Left lung (tissue), 10 donors: Measurements from ENCODE around the gene PLA2G4B. TPM values are rescaled to one million over a fixed set of nuclear protein-coding genes. Genes with fewer than 3 reads are reported as not detected.
A peak's percentile ranks its signal among the peaks of the same experiment; 100 is the strongest.

Experiments used
- ATAC-seq: fragments of 200-7000 bp; cut with Tn5 transposase; one replicate; pipeline ENCODE4 v1.9.1; 2020; ENCODE audit warnings: moderate library complexity
- DNase-seq, 4 donors: peaks; one replicate each; pipeline ENCODE4 v3.0.0-alpha.2; 2013 to 2020
- H3K27ac ChIP-seq, 2 donors: fragments of 200-600 bp; sonication (generic) in 1 of 2; one replicate each; pipeline versions ENCODE4 v1.5.0 to v1.8.0; 2020 to 2021
- H3K27me3 ChIP-seq, 2 donors: fragments of 200-600 bp; sonication (generic) in 1 of 2; one replicate each; pipeline versions ENCODE4 v1.5.0 to v1.8.0; 2020 to 2021
- H3K36me3 ChIP-seq, 2 donors: fragments of 200-600 bp; sonication (generic) in 1 of 2; one replicate each; pipeline versions ENCODE4 v1.5.0 to v1.8.0; 2020 to 2021
- H3K4me1 ChIP-seq, 2 donors: fragments of 200-600 bp; one replicate each; pipeline ENCODE4 v1.8.0; 2021
- H3K4me3 ChIP-seq, 2 donors: fragments of 200-600 bp; sonication (generic) in 1 of 2; one replicate each; pipeline versions ENCODE4 v1.5.0 to v1.8.0; 2020 to 2021; ENCODE audit warnings: mild to moderate bottlenecking in 1 of 2
- H3K9me3 ChIP-seq, 2 donors: fragments of 200-600 bp; sonication (generic) in 1 of 2; one replicate each; pipeline versions ENCODE4 v1.5.0 to v1.8.0; 2020 to 2021
- intact Hi-C, 2 donors: fragments of 100-400 bp; cut with DNase I; formaldehyde crosslinking; loops; one replicate each; pipeline versions ENCODE4 v1.11.2 to v1.14.2; 2022
- polyA plus RNA-seq, 6 donors: library from polyadenylated mRNA; unstranded; fragments of 120-200 nt; gene quantifications; one replicate each; pipeline ENCODE4 v1.2.1, GENCODE V29; 2013; ENCODE audit not compliant: insufficient read length in 6 of 6
- total RNA-seq, 2 donors: library from RNA; stranded (reverse); fragmentation: NEBNext Ultra II Directional; extraction: Animal tissue kit (Norgen Biotek cat#: 25700); gene quantifications; one replicate each; pipeline ENCODE4 v1.2.1, GENCODE V29; 2021
- TF ChIP-seq, protein P1 (sequence below), 2 donors: fragments of 200-600 bp; sonication (generic) in 1 of 2; IDR thresholded peaks; one replicate each; pipeline versions ENCODE4 v1.5.0 to v1.8.0; 2021; ENCODE audit warnings: antibody characterized with exemption in 2 of 2
- donor health status: DM: no; HTN: yes; CAD: no.
- donor health status: DM: no; HTN: no; CAD: no.

The PLA2G4B gene
- total and polyA plus RNA-seq, 8 donors: 9.2 to 23.1 (median 11.3) TPM

DNA sequence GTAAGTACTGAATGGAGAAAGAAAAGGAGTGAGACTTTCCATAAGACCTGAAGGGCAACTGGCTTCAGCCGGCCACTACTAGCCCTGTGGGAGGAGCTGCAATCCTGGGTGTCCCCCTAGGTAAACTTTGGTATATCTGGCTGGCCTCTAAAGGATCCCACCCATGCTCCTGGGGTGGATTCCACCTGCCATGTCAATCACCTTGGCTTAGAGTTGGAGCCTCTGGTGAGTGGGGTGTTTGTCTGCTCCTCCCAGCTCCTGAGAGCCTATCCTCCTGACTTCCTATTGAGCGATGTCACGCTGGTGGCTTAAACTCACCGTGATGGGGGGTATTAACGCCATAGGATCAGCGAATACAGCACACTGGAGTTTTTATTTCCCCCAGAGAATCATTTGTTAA, 52.6 kb downstream of the PLA2G4B start:
- intact Hi-C loops: no loop called here
- Histone ChIP-seq H3K4me3 (no peak overlapping the region), H3K9me3 (no peaks in the 10 kb centered on the region), H3K27me3 (no peaks in the 10 kb centered on the region), H3K36me3 (peaks cover 0 to under 1% of the 10 kb centered on the region in 2 donors), H3K4me1 (peaks cover 13 to 31% of the 10 kb centered on the region in 2 donors), H3K27ac (no peak overlapping the region)
- no peak for ATAC-seq
- DNase-seq: no peak
- TF ChIP-seq, protein P1, sequence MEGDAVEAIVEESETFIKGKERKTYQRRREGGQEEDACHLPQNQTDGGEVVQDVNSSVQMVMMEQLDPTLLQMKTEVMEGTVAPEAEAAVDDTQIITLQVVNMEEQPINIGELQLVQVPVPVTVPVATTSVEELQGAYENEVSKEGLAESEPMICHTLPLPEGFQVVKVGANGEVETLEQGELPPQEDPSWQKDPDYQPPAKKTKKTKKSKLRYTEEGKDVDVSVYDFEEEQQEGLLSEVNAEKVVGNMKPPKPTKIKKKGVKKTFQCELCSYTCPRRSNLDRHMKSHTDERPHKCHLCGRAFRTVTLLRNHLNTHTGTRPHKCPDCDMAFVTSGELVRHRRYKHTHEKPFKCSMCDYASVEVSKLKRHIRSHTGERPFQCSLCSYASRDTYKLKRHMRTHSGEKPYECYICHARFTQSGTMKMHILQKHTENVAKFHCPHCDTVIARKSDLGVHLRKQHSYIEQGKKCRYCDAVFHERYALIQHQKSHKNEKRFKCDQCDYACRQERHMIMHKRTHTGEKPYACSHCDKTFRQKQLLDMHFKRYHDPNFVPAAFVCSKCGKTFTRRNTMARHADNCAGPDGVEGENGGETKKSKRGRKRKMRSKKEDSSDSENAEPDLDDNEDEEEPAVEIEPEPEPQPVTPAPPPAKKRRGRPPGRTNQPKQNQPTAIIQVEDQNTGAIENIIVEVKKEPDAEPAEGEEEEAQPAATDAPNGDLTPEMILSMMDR (IDR thresholded peaks at IDR 0.05): no peak

DNA sequence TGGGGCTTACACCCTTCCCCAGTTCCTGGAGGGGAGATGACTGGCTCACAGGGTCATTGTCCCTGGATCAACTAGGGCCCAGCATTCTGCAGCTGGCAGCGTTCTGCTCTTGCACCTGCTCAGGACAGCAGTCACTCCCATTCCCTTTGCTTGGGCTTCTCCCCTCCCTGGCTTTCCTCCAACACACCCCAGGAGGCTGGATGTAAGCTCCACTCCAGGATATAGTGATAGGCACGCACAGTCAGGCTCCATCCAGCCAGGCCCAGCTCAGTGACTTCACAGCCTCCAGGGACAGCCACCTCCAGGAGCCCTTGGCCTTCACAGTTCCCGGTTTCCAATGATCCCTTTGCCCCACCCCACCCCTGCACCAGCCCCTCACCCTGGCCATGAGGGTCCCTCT, 53.3 kb downstream of the PLA2G4B start:
- Histone ChIP-seq H3K4me3 (no peak overlapping the region), H3K4me1 (peaks cover 13 to 31% of the 10 kb centered on the region in 2 donors), H3K36me3 (peaks cover 0 to 4% of the 10 kb centered on the region in 2 donors), H3K27me3 (no peaks in the 10 kb centered on the region), H3K9me3 (no peaks in the 10 kb centered on the region), H3K27ac (no peak overlapping the region)
- no peak for DNase-seq
- TF ChIP-seq, protein P1 (IDR thresholded peaks at IDR 0.05): no peak
- no peak for ATAC-seq
- intact Hi-C loops: no loop called here

DNA sequence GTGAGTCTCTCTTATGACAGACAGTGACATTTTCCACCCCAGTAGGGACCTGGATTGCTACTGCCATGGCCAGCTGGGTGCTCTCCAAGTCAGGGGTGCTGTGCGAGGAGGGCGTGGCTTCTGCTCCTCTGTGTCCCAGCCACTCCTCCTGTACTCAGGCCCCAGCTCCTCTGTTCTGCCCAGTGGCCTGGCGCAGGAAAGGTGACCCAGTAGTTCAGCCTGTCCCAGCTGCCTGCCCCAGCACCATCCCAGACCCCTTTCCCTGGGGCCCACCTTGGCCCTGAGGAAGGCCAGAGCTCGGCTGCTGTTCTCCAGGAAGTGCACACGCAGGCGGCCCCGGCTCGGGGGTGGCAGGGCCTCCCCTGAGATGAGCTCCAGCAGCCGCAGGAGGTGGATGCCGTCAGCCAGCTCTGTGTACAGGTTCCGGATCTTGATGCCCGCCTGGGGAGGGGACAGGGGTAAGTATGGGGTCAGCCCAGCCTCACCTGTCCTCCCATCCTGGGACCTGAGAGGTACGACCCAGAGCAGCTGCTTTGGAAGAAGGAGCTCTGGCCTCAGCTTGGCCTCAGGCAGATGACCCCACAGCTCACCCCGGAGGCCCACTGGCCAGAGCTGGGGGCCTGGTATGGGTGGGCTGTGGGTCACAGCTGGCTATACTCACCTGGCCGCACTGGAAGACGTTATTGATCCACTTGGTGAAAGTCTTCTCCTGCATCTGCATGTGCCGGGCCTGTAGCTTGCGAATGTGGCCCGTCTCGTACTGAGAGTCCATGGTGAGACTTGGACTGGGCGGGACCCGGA, 54.2 kb downstream of the PLA2G4B start:
- no peak overlapping the region for H3K4me3 ChIP-seq
- peaks cover 13 to 31% of the 10 kb centered on the region in 2 donors for H3K4me1 ChIP-seq
- intact Hi-C loops: no loop called here
- no peak overlapping the region for H3K27ac ChIP-seq
- H3K9me3 ChIP-seq: no peaks in the 10 kb centered on the region
- no peaks in the 10 kb centered on the region for H3K27me3 ChIP-seq
- H3K36me3 ChIP-seq: peaks cover 0 to 10% of the 10 kb centered on the region in 2 donors
- peak; percentile 78 for ATAC-seq
- TF ChIP-seq, protein P1 (IDR thresholded peaks at IDR 0.05): no peak
- DNase-seq: peak in 1 of 4 donors; percentile 73

DNA sequence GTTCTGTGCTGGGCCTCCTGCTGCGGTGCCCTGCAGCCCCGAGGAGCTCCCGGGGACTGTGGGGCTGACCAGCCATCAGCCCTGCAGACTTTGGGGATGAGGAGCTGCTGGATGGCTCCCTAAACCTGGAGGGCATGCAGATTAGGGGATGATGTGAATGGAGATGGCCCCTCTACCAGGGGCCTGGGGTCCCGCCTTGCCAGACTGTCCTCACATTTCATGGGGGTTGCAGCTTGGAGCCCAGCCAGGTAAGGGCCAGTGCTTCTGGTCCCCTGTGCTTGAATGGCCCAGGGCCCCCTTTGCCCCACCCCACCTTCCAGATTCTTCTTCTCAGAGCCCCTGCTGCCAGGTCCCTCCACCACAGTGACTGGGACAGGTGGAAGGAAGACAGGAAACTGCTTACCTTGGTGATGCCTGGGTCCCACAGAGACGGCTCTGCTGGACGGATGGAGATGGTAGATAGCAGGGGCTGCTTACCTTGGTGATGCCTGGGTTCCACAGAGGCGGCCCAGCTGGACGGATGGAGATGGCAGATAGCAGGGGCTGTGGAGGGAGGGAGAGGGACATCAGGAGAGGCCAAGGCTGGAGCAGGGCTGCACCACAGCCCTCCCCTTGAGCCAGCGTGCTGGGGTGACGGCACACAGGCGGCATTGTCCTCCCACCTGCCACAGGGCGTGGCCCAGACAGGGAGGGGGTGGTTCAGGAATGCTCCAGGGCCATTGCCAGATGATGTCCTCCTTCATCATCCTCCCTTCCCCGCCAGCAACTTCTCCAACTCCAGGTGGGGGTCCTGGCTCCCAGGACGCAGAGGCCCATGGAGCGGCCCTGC, 55.0 kb downstream of the PLA2G4B start, which contains the start of gene SPTBN5:
TSS of gene SPTBN5 (minus strand) at position 632 of the 829 bp plus-strand sequence. CDS start at position 76, 556 bp downstream.
- Histone ChIP-seq H3K4me1 (peaks cover 13 to 31% of the 10 kb centered on the region in 2 donors), H3K27ac (peak within 1 kb of the TSS; percentile 67 to 79), H3K9me3 (no peaks in the 10 kb centered on the region), H3K36me3 (peaks cover 0 to 17% of the 10 kb centered on the region in 2 donors), H3K4me3 (no peak within 1 kb of the TSS), H3K27me3 (no peaks in the 10 kb centered on the region)
- TF ChIP-seq, protein P1 (IDR thresholded peaks at IDR 0.05): no peak
- ATAC-seq (no peak), DNase-seq (no peak)
- intact Hi-C loops: no loop called here
